ENCODE data around the gene SEC24A. TPM values are rescaled to one million over a fixed set of nuclear protein-coding genes. Genes with fewer than 3 reads are reported as not detected.
"Not testable (repeated sequence)": the region's sequence is repeated elsewhere in the genome, so short reads cannot be mapped to it uniquely, and the experiment has no call there.

SEC24A gene
- total RNA-seq, 2 donors from 2014 or later, result 28.2 to 32.9 TPM

DNA sequence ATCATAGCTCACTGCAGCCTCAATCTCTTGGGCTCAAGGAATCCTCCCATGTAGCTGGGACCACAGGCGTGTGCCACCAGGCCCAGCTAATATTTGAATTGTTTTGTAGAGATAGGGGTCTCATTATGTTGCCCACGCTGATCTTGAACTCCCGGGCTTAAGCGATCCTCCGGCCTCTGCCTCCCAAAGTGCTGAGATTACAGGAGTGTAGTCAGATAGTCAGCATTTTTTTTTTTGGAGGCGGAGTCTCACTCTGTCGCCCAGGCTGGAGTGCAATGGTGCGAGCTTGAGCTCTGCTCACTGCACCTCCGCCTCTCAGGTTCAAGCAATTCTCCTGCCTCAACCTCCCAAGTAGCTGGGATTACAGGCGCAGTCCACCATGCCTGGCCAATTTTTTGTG is 14.4 kb upstream of the SEC24A start:
- ATAC-seq (ENCODE audit: insufficient number of reproducible peaks, low FRiP score, low read depth), result no peak
- DNase-seq (ENCODE audit: low spot score), result no peak
- TF ChIP-seq, protein P1, sequence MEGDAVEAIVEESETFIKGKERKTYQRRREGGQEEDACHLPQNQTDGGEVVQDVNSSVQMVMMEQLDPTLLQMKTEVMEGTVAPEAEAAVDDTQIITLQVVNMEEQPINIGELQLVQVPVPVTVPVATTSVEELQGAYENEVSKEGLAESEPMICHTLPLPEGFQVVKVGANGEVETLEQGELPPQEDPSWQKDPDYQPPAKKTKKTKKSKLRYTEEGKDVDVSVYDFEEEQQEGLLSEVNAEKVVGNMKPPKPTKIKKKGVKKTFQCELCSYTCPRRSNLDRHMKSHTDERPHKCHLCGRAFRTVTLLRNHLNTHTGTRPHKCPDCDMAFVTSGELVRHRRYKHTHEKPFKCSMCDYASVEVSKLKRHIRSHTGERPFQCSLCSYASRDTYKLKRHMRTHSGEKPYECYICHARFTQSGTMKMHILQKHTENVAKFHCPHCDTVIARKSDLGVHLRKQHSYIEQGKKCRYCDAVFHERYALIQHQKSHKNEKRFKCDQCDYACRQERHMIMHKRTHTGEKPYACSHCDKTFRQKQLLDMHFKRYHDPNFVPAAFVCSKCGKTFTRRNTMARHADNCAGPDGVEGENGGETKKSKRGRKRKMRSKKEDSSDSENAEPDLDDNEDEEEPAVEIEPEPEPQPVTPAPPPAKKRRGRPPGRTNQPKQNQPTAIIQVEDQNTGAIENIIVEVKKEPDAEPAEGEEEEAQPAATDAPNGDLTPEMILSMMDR (IDR thresholded peaks at IDR 0.05), result no peak
- Histone ChIP-seq H3K9me3 (no peaks in the 10 kb centered on the region), H3K27ac (no peak overlapping the region), H3K36me3 (no peaks in the 10 kb centered on the region), H3K27me3 (replicated peaks; ENCODE audit: insufficient read depth) (no peaks in the 10 kb centered on the region), H3K4me3 (no peak overlapping the region), H3K4me1 (ENCODE audit: control insufficient read depth in 1 of 2, low read depth in 2 of 2) (peaks cover 9 to 13% of the 10 kb centered on the region in 2 donors)

DNA sequence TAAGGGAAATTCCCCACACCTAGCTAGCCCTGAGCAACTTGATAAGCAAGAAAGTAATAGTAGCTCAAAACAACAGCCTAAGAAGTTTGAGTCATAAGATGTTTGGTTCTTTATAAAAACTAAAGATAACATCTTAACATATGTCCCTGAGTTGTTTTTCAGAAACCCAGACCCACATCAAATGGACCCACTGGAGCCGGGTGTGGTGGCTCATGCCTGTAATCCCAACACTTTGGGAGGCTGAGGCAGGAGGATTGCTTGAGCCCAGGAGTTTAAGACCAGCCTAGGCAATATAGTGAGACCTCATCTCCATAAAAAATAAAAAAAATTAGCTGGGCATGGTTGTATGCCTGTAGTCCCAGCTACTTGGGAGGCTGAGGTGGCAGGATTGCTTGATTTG is 13.2 kb upstream of the SEC24A start:
- not testable (repeated sequence) for H3K4me3 ChIP-seq; ATAC-seq (ENCODE audit: insufficient number of reproducible peaks, low FRiP score, low read depth); H3K27me3 ChIP-seq (replicated peaks; ENCODE audit: insufficient read depth); DNase-seq (ENCODE audit: low spot score); H3K9me3 ChIP-seq; H3K27ac ChIP-seq; H3K36me3 ChIP-seq
- H3K4me1 ChIP-seq (ENCODE audit: control insufficient read depth in 1 of 2, low read depth in 2 of 2), result peaks cover 9 to 13% of the 10 kb centered on the region in 2 donors

DNA sequence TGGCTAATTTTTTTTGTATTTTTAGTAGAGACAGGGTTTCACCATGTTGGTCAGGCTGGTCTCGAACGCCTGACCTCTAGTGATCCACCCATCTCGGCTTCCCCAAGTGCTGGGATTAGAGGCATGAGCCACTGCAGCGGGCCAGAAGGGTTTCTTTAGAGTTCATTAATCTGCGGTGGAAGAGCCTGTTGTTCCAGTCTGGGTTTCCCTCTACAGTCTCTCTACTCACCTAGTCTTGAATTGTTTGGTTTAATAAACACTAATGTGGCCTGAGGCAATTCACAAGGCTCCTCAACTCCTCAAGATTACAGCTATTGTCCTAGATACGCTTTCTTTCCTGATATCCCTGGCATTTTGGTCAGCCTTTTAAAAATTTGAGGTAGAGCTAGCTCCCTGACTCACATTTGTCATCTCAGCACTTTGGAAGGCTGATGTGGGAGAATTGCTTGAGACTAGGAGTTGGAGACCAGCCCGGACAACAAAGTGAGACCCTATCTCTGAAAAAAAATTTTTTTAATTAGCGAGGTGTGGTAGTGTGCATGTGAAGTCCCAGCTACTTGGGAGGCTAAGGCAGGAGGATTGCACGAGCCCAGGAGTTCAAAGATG is 11.4 kb upstream of the SEC24A start:
- no peak overlapping the region for H3K27ac ChIP-seq

DNA sequence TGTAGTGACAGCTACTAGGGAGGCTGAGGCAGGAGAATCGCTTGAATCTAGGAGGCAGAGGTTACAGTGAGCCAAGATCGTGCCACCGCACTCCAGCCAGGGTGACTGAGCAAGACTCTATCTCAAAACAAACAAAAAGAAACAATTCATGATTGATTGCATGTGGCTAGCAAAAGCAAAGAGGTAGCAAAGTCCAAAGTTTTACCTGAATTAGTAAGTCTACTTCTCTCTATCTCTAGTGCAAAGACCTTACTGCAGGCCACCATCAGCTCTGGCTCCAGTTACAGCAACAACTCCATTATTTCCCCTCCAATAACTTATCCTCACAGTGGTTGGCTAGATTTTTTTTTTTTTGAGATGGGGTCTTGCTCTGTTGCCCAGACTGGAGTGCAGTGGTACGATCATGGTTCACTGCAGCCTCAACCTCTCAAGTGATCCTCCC is 9.8 kb upstream of the SEC24A start:
- no peak overlapping the region for H3K4me3 ChIP-seq
- no peak for DNase-seq (ENCODE audit: low spot score)
- H3K9me3 ChIP-seq, result no peaks in the 10 kb centered on the region
- TF ChIP-seq, protein P1 (IDR thresholded peaks at IDR 0.05), result no peak
- no peak for ATAC-seq (ENCODE audit: insufficient number of reproducible peaks, low FRiP score, low read depth)
- H3K36me3 ChIP-seq, result no peaks in the 10 kb centered on the region
- no peaks in the 10 kb centered on the region for H3K4me1 ChIP-seq (ENCODE audit: control insufficient read depth in 1 of 2, low read depth in 2 of 2)
- no peak overlapping the region for H3K27ac ChIP-seq
- no peaks in the 10 kb centered on the region for H3K27me3 ChIP-seq (replicated peaks; ENCODE audit: insufficient read depth)

More for the DNA sequence above, 11.4 kb upstream of the SEC24A start:
- Histone ChIP-seq H3K9me3 (no peaks in the 10 kb centered on the region), H3K36me3 (no peaks in the 10 kb centered on the region), H3K4me1 (ENCODE audit: control insufficient read depth in 1 of 2, low read depth in 2 of 2) (peaks cover 0 to 3% of the 10 kb centered on the region in 2 donors), H3K4me3 (no peak overlapping the region), H3K27me3 (replicated peaks; ENCODE audit: insufficient read depth) (no peaks in the 10 kb centered on the region)
- TF ChIP-seq, protein P1 (IDR thresholded peaks at IDR 0.05), result no peak
- ATAC-seq (ENCODE audit: insufficient number of reproducible peaks, low FRiP score, low read depth), result no peak
- no peak for DNase-seq (ENCODE audit: low spot score)

DNA sequence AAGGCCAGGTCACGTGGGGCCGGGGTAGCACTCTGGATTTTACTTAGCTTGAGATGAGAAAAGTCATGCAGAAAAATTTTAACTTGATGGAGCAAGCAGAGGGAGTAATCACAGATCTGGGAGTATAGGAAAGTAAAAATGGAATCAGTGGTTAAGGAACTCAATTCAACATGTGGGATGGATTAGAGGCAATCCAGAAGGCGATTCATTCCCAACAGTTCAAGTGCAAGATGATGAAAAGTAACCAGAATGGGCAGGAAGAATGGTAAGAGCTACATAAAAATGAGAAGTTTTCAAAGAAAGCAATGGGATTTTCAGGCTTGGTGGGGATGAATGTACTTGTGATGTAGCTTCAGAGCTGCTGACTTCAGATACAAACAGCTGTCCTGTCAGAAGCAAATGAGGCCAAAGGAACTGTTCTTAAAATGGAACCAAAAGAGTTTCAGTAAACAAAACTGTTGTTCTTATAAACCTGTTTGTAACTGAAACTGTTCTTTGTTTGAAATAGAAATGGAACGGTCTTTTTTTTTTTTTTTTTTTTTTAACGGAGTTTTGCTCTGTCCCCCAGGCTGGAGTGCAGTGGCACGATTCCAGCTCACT is 5.6 kb upstream of the SEC24A start:
- ATAC-seq (ENCODE audit: insufficient number of reproducible peaks, low FRiP score, low read depth) (no peak), DNase-seq (ENCODE audit: low spot score) (no peak)
- H3K9me3 ChIP-seq, result no peaks in the 10 kb centered on the region
- TF ChIP-seq, protein P1 (IDR thresholded peaks at IDR 0.05), result no peak
- H3K27me3 ChIP-seq (replicated peaks; ENCODE audit: insufficient read depth), result no peaks in the 10 kb centered on the region
- no peak overlapping the region for H3K27ac ChIP-seq
- H3K4me1 ChIP-seq (ENCODE audit: control insufficient read depth in 1 of 2, low read depth in 2 of 2), result peaks cover 7 to 10% of the 10 kb centered on the region in 2 donors
- H3K4me3 ChIP-seq, result no peak overlapping the region
- H3K36me3 ChIP-seq, result no peaks in the 10 kb centered on the region
